SK-N-SH (cell line): Measurements from ENCODE around the gene DNMBP. TPM values are rescaled to one million over a fixed set of nuclear protein-coding genes. Genes with fewer than 3 reads are reported as not detected.
"Not testable (repeated sequence)": the region's sequence is repeated elsewhere in the genome, so short reads cannot be mapped to it uniquely, and the experiment has no call there.

ENCODE experiments used
- CTCF ChIA-PET: fragments of 300-600, 350-600 bp; formaldehyde crosslinking; extraction: SDS; loops from one replicate; lab custom pipeline; 2021; lab: Yijun Ruan, JAX
- POLR2A ChIA-PET: fragments of 350-600 bp; sonication (Branson Sonifier 250); formaldehyde crosslinking; extraction: SDS; loops from one replicate; lab custom pipeline; 2020; ENCODE audit warnings: antibody characterized with exemption, inconsistent platforms; lab: Yijun Ruan, JAX
- DNase-seq: peaks from one replicate; pipeline ENCODE4 v3.0.0; 2012
- H2AFZ ChIP-seq: fragments of 200-600 bp; sonication (generic); 2 replicates; pipeline ENCODE4 v1.8.1; 2016; ENCODE audit warnings: antibody characterized with exemption, mild to moderate bottlenecking, low read depth
- H3F3A ChIP-seq: fragments of 200-600 bp; sonication (generic); replicated peaks from 2 replicates; pipeline ENCODE3; 2016; ENCODE audit warnings: antibody characterized with exemption, mild to moderate bottlenecking; ENCODE audit not compliant: insufficient read depth
- H3K27ac ChIP-seq, 2 experiments: fragments of 200-500 bp in 1 of 2; fragments of 200-600 bp in 1 of 2; sonication (Bioruptor generic) in 1 of 2; sonication (generic), shearing (Covaris generic) in 1 of 2; 2 replicates each; pipeline versions ENCODE4 v1.5.1 to v1.6.1; 2014 to 2016; ENCODE audit warnings: low read depth in 2 of 2, inconsistent platforms in 1 of 2, low read length in 1 of 2, mild to moderate bottlenecking in 1 of 2, mixed read lengths in 1 of 2
- H3K27me3 ChIP-seq: fragments of 200-600 bp; sonication (generic), shearing (Covaris generic); 2 replicates; pipeline ENCODE4 v1.6.1; 2016; ENCODE audit warnings: mixed run types; ENCODE audit not compliant: insufficient read depth
- H3K36me3 ChIP-seq, 2 experiments: fragments of 200-500 bp in 1 of 2; fragments of 200-600 bp in 1 of 2; sonication (Bioruptor generic) in 1 of 2; sonication (generic) in 1 of 2; replicated peaks in 1 of 2; 2 replicates each; pipeline versions ENCODE3 to v1.5.1; 2014 to 2016; ENCODE audit warnings: low read length in 1 of 2, mild to moderate bottlenecking in 1 of 2; ENCODE audit not compliant: insufficient read depth in 2 of 2, control insufficient read depth in 1 of 2
- H3K4me1 ChIP-seq, 2 experiments: fragments of 200-500 bp in 1 of 2; fragments of 200-600 bp in 1 of 2; sonication (Bioruptor generic) in 1 of 2; sonication (generic), shearing (Covaris generic) in 1 of 2; 2 replicates each; pipeline versions ENCODE4 v1.5.1 to v1.6.1; 2014 to 2016; ENCODE audit warnings: low read depth in 1 of 2, low read length in 1 of 2, mixed run types in 1 of 2; ENCODE audit not compliant: insufficient read depth in 2 of 2, control insufficient read depth in 1 of 2
- H3K4me2 ChIP-seq: fragments of 200-600 bp; sonication (generic), shearing (Covaris generic); 2 replicates; pipeline ENCODE4 v1.6.1; 2017; ENCODE audit warnings: mixed run types
- H3K4me3 ChIP-seq, 2 experiments: fragments of 200-500 bp in 1 of 2; fragments of 200-600 bp in 1 of 2; sonication (Bioruptor generic) in 1 of 2; sonication (generic), shearing (Covaris generic) in 1 of 2; 2 replicates each; pipeline versions ENCODE4 v1.5.1 to v1.8.1; 2014 to 2016; ENCODE audit warnings: low read depth in 2 of 2, inconsistent platforms in 1 of 2, low read length in 1 of 2, mild to moderate bottlenecking in 1 of 2, mixed read lengths in 1 of 2, moderate library complexity in 1 of 2
- H3K79me2 ChIP-seq: fragments of 200-600 bp; sonication (generic); 2 replicates; pipeline ENCODE4 v1.8.1; 2017; ENCODE audit warnings: mild to moderate bottlenecking; ENCODE audit not compliant: insufficient read depth
- H3K9ac ChIP-seq: fragments of 200-600 bp; sonication (generic); 2 replicates; pipeline ENCODE4 v1.6.1; 2017; ENCODE audit warnings: mixed run types
- H3K9me2 ChIP-seq: fragments of 200-600 bp; sonication (generic); 2 replicates; pipeline ENCODE4 v1.6.1; 2017; ENCODE audit warnings: mixed run types
- H3K9me3 ChIP-seq: fragments of 200-600 bp; sonication (generic); 2 replicates; pipeline ENCODE4 v1.6.1; 2017; ENCODE audit warnings: mixed run types, mild to moderate bottlenecking, moderate library complexity
- H4K20me1 ChIP-seq: fragments of 200-600 bp; sonication (generic); 2 replicates; pipeline ENCODE4 v1.6.1; 2017; ENCODE audit warnings: mild to moderate bottlenecking, mixed run types; ENCODE audit not compliant: insufficient read depth
- CTCF ChIP-seq: fragments of 200-600 bp; sonication (generic); IDR thresholded peaks from 2 replicates; pipeline ENCODE4 v1.6.1; 2017; ENCODE audit warnings: antibody characterized with exemption, mild to moderate bottlenecking, moderate library complexity
- FOXJ3 ChIP-seq: sonication (generic); formaldehyde crosslinking; IDR thresholded peaks from 2 replicates; pipeline ENCODE4 v1.5.1; 2020; ENCODE audit warnings: mild to moderate bottlenecking, missing genetic modification reagents
- IRF3 ChIP-seq: fragments of 150-350 bp; IDR thresholded peaks from 2 replicates; pipeline ENCODE4 v1.6.1; 2016; ENCODE audit warnings: mild to moderate bottlenecking, low read depth, low read length
- MAX ChIP-seq: IDR thresholded peaks from 2 replicates; pipeline ENCODE4 v1.4.0; 2012; ENCODE audit warnings: low read depth
- REST ChIP-seq: IDR thresholded peaks from 2 replicates; pipeline ENCODE4 v1.6.1; 2012; ENCODE audit warnings: mild to moderate bottlenecking, low read depth, low read length, moderate library complexity
- SIN3A ChIP-seq: IDR thresholded peaks from 2 replicates; pipeline ENCODE4 v1.6.1; 2012; ENCODE audit warnings: low read depth, mild to moderate bottlenecking, low read length, moderate library complexity, borderline replicate concordance
- TCF12 ChIP-seq: IDR thresholded peaks from 2 replicates; pipeline ENCODE4 v1.4.0; 2012
- ZBTB33 ChIP-seq: IDR thresholded peaks from 2 replicates; pipeline ENCODE4 v1.4.0; 2012; ENCODE audit warnings: low read depth, borderline replicate concordance
- WGBS: methylation state at CpG from one replicate; pipeline ENCODE4 v1.1.6; 2017; ENCODE audit warnings: low lambda C conversion rate; 5-methylcytosine and 5-hydroxymethylcytosine counted together
- polyA plus RNA-seq, 3 experiments: library from polyadenylated mRNA; depleted of rRNA; stranded (reverse); fragments of >200 nt; gene quantifications; 2 replicates each; pipeline ENCODE4 v1.2.3, GENCODE V29; 2012

The DNMBP gene
- polyA plus RNA-seq, 1 of the 3 experiments (the other 2 are of a cell fraction) = 40.2 TPM

- TF ChIP-seq REST (no peak), FOXJ3 (CRISPR knock-in tag) (no peak), CTCF (no peak), SIN3A (0 out of 2 replicates have a peak, but pooled peaks have one; percentile 5), IRF3 (no peak), TCF12 (peak; percentile 66)
Measured at GRCh38 chr10:99870123-99870730, 139.5 kb downstream of the DNMBP start (continued).

GRCh38 chr10:99869581-99870122, 140.1 kb downstream of the DNMBP start:
- ChIA-PET CTCF (interaction anchor here (0.7 to 1.8 kb wide), 5 partner anchors 10 to 176 kb away, joined by 3 to 7 read pairs (median 5); partner anchors contain the start of gene DNMBP), POLR2A (no interaction called here)
- 44% methylated on average over 6 of the region's 9 CpGs for WGBS
- Histone ChIP-seq H3K9ac (no peak overlapping the region), H3F3A (peaks cover 41% of the 10 kb centered on the region), H3K4me2 (peak overlapping the region; percentile 38; the same call in 1 of the 2 replicates), H3K79me2 (no peaks in the 10 kb centered on the region), H4K20me1 (no peaks in the 10 kb centered on the region), H3K9me3 (0 out of 2 replicates have a peak, but pooled peaks cover 5% of the 10 kb centered on the region), H3K4me3 (no peak overlapping the region), H3K9me2 (no peaks in the 10 kb centered on the region), H3K27ac (no peak overlapping the region; a peak in 1 of 4 replicates), H3K27me3 (no peaks in the 10 kb centered on the region), H3K36me3 (peaks cover 4 to 8% of the 10 kb centered on the region in 2 experiments), H2AFZ (no peak overlapping the region), H3K4me1 (no peaks in the 10 kb centered on the region; a peak in 3 of 4 replicates)
- DNase-seq = no peak
- TF ChIP-seq ZBTB33 (no peak), MAX (0 out of 2 replicates have a peak, but pooled peaks have one; percentile 22)

GRCh38 chr10:99867250-99867649, 142.5 kb downstream of the DNMBP start:
- H3K4me1 ChIP-seq, H2AFZ ChIP-seq, H3K4me3 ChIP-seq, H3K79me2 ChIP-seq, H3K27me3 ChIP-seq, H4K20me1 ChIP-seq, H3K36me3 ChIP-seq, POLR2A ChIA-PET, H3K9me2 ChIP-seq, H3K4me2 ChIP-seq, DNase-seq, H3K9me3 ChIP-seq, H3K27ac ChIP-seq, H3K9ac ChIP-seq: not testable (repeated sequence)
- WGBS = 49% methylated on average over 3 of the region's 3 CpGs
- peaks cover 21% of the 10 kb centered on the region for H3F3A ChIP-seq
- CTCF ChIA-PET = interaction anchor here (1.1 to 1.7 kb wide), 2 partner anchors 142 to 178 kb away, joined by 4 read pairs; partner anchors contain the start of gene DNMBP
